G401.6 (cell line): ENCODE data around the gene ELOVL5.
"Not testable (repeated sequence)": the region's sequence is repeated elsewhere in the genome, so short reads cannot be mapped to it uniquely, and the experiment has no call there.

Experiments
- FAIRE-seq: peaks from 2 replicates; lab custom pipeline; 2012; peaks lifted over from hg19 to GRCh38; lab: Jason Lieb, UNC

Gene ELOVL5

GRCh38 chr6:53348371-53349208, at the start of gene ELOVL5:
TSS of gene ELOVL5 (minus strand) at chr6:53348950. CDS start at chr6:53295699, 53,251 bp downstream.
- peak; percentile 94 for FAIRE-seq

DNA sequence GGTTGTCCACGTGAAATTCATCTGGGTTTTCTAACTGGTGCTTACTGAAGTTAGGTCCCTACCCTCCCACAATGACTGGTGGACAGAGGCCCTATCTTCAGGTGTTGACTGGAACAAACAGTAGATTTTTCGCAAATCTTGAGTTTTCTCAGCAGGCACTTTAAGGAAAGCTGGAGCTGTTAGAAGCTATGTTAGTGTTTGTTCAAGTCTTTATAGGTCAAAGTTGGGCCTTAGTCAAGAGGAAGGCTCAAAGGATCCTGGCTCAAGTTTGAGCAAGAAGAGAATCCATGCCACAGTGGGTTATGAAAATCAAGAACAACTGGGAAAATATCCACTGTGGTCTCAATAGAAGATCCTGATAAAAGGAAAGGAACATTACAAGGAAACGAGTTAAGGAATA, 48.5 kb upstream of the ELOVL5 start:
- no peak for FAIRE-seq

DNA sequence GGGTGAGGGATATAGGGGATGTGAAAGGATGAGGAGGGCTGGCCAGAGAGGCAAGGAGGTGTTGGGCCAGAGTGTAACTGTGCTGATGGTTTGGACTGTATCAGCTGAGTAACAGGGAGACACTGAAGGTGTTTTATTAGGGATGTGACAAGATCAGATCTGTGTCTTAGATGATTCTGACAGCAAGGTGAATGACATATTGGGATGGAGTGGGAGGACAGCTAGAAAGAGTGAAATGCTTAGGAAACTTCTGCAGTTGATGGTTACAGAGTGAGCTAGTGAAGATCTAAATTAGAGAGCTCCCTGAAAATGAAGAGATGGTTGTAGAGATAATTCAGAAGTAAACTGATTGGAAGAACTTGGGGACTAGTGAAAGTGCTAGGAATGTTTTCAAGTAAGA, 47.2 kb upstream of the ELOVL5 start:
- FAIRE-seq, result no peak

DNA sequence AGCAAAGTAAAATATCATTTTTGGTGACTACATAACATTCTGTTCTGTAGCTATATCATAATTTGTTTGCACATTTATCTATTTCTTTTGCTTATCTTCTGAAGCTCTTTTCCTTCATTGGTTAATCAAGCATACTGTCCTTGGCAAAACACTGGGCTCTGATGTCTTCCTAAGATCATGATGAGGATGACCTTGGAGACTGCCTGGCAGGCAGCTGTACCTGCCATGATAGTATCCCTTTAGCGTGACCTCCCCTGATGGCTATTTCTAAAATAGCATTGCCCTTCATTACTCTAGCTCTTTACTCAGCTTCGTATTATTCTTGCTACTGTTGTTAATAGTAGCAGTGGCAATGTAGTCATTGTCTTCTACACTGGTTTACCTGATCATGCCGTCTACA, 46.0 kb upstream of the ELOVL5 start:
- FAIRE-seq, result no peak

DNA sequence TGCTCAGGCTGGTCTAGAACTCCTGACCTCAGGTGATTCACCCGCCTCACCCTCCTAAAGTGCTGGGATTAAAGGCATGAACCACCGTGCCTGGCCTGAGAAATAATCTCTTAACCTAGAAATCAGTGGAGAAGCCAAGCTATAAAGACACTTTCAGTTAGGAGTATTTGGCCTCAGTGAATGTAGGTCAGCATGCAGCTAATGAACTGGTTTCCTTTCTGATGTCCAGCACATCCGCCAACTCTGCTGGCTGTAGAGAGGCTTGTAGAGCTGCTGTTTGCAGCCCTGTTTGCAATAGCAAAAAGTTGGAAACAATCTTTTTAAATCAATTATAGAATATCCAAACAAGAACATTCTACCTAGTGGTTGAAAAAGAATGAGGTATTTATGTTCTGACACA, 42.4 kb upstream of the ELOVL5 start:
- FAIRE-seq, result no peak

DNA sequence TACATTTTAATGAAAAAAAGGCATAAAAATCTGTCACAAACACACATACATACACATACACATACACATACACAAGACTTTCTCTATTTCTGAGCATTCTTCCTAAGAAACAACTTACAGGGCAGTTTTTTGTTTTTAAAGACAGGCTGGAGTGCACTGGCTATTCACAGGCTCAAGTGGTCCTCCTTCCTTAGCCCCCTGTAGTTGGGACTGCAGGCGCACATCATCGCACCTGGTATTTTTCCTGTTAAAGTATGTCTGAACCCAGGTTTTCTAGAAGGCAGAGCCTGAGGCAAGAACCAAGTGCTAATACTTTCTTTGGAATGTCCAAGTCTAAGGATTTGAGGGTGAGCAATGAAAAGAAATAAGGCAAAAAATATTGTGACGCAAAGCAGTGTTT, 41.3 kb upstream of the ELOVL5 start:
- no peak for FAIRE-seq

DNA sequence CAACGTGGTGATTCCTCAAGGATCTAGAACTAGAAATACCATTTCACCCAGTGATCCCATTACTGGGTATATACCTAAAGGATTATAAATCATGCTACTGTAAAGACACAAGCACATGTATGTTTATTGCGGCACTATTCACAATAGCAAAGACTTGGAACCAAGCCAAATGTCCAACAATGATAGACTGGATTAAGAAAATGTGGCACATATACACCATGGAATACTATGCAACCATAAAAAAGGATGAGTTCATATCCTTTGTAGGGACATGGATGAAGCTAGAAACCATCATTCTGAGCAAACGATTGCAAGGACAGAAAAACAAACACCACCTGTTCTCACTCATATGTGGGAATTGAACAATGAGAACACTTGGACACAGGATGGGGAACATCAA, 39.9 kb upstream of the ELOVL5 start:
- not testable (repeated sequence) for FAIRE-seq

DNA sequence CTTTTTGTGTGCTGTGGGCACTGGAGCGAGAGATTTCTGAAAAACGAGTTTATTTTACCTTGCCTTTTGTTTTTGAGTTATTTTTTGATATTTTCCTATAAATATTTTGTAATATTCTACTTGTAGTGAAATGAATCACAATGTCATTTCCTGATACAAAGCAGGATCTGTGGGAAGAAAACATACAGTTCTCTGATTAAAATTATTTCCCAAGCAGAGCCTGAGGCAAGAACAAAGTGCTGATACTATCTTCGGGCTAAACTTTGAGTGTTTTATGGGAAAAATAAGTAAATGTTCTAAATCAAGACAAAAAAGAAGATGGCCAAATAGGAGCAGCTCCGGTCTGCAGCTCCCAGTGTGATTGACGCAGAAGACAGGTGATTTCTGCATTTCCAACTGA, 33.7 kb upstream of the ELOVL5 start:
- FAIRE-seq, result no peak

DNA sequence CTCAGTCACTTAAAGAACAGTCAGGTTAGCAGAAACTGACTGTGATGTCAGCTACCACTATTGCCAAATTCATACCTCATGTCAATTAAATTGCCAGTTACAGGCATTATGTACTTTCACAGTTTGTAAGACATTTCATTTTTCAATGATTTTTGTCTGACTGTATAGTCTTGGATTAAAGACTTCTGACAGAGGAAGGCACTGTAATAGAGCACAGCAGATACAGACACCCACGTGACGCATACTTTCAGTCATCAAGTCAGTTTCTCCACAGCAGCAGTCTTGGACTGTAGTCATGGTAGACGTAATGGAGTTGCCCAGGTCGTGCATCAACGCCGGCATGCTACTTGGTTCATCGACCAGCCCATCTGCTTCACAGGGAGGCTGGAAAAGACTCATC, 29.5 kb upstream of the ELOVL5 start:
- FAIRE-seq, result no peak

DNA sequence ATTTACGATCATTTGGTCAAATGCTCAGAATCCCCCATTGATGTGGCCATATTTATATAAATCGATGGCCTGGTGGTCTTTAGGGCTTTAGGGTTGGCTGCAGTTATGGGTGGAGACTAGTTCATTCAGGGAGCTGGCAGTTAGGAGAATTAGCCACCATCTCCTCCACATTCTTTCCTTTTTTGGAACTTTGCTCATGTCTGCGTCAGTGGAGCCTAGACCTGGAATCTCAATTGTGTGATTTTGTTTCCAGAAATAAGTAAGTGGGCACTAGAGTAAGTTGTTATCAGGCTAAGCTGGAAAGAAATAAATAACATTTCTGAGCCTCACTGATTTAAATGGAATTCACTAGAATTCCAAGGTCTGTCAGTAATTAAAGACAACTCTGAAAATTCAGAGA, 29.0 kb upstream of the ELOVL5 start:
- FAIRE-seq, result no peak

DNA sequence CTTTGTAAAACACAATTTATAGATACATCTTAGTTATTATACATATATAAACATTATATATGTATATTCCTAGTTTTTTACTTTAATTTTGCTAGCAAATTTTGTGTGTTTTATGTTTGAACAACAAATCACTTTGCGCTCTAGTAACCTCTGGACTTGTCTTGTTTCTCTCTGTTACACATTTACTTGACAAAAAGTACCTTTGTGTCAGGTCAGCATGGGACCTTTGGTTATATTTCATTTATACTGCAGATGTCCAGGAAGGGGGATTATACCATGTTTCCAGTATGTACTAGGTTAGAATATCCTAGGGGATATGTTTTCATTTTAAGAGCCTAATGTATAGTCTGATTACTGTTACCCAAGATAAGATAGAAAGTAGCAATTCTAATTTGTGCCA, 28.5 kb upstream of the ELOVL5 start:
- FAIRE-seq, result no peak

GRCh38 chr6:53376661-53377226, 28.0 kb upstream of the ELOVL5 start:
- no peak for FAIRE-seq

DNA sequence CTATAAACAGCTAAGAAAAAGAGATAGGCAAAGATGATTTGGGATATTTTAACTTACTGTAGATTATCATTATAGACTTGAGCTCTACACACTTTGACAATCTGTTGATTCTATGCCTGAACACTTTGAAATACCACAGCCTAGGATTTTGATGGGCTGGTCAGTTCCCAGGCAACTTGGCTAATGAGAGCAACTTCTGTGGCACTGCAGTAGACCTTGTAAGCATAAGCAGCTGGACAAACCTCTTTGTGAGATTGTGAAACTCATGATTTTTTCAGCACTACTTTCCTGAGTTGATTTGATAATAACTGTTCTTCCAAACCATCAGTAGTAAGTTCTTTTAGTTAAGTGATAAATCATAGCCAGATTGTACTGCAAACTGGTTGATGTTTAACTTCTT, 27.1 kb upstream of the ELOVL5 start:
- no peak for FAIRE-seq

DNA sequence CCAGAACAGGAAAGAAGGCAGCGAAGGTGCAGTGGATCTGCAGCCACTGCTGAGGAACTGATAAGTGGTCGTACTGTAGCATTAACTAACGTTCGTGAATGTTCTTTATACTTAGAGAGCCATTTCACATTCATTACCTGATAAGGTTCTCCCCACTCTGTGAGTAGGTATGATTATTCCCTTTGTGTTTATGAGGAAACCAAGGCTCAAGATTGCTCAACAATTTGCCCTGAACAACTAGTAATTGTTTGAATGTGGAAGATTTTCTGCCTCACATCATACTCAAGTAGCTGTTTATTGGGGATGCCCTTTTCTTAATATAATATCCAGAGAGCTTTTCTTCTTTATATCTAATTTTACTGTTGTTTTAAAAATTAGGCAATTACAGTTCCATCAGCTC, 24.9 kb upstream of the ELOVL5 start:
- no peak for FAIRE-seq

DNA sequence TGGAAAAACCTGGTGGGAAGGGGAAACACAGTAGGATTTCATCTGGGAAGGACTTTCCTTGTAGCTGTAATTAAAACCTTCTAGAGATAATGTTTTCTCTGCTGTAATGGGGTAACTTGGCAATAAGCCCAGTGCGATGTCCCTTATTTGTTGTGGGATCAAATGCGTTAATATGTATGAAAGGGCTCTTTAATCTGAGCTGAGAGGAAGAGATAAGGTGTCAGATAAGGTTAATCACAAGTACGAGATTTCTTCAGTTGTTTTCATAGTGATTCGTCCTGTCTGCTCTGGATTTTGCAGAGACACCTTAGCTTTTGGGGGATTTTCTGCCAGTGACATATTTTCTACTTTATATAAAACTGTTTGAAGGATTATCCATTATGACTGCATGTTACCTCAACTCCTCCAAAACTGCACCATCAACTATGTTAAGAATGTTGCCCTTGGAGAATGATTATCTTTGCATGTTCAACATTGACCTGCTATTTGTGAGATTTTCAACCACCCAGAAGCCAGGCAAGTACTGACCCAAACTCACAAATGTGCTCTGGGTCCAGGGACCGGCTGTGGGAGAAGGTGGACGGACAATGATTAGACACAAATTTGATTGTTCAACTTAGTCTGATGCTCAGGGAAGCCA, 21.2 kb upstream of the ELOVL5 start:
- no peak for FAIRE-seq

- FAIRE-seq, result no peak
These were observed 20.3 kb upstream of the ELOVL5 start for GRCh38 chr6:53369051-53369450.

DNA sequence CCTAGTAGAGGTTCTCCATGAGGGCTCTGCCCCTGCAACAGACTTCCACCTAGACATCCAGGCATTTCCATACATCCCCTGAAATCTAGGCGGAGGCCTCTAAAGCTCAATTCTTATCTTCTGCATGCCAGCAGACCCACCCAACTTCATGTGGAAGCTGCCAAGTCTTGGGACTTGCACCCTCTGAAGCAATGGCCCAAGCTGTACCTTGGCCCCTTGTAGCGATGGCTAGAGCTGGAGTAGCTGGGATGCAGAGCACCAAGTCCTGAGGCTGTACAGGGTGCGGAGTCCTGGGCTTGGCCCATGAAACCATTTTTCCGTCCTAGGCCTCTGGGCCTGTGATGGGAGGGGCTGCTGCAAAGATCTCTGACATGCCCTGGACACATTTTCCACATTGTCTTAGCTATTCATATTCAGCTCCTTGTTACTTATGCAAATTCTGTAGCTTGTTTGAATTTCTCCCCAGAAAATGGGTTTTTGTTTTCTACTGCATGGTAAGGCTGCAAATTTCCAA, 17.4 kb upstream of the ELOVL5 start:
- FAIRE-seq, result no peak

DNA sequence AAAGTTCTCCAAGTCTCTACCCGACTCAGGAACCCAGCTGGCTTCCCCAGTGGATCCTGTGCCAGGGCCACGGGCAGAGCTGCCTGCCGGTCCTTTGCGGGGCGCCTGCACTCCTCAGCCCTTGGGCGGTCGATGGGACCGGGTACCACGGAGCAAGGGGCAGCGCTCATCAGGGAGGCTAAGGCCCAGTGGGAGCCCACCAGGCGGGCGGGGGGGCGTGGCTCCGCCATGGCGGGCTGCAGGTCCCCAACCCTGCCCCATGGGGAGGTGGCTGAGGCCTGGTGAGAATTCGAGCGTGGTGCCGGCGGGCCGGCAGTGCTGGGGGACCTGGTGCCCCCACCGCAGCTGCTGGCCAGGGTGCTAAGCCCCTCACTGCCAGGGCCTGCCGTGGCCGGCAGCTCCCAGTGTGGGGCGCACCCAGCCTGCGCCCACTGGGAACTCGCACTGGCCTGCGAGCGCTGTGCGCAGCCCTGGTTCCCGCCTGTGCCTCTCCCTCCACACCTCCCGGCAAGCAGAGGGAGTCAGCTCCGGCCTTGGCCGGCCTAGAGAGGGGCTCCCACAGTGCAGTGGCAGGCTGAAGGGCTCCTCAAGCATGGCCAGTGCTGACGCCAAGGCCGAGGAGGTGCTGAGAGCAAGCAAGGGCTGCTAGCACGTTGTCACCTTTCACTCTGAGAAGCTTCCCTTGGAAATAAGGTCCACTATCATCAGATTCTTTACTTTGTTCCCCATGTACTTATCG, 14.8 kb upstream of the ELOVL5 start:
- FAIRE-seq, result no peak

- FAIRE-seq, result no peak
These were observed 12.8 kb upstream of the ELOVL5 start for GRCh38 chr6:53361549-53362031.

DNA sequence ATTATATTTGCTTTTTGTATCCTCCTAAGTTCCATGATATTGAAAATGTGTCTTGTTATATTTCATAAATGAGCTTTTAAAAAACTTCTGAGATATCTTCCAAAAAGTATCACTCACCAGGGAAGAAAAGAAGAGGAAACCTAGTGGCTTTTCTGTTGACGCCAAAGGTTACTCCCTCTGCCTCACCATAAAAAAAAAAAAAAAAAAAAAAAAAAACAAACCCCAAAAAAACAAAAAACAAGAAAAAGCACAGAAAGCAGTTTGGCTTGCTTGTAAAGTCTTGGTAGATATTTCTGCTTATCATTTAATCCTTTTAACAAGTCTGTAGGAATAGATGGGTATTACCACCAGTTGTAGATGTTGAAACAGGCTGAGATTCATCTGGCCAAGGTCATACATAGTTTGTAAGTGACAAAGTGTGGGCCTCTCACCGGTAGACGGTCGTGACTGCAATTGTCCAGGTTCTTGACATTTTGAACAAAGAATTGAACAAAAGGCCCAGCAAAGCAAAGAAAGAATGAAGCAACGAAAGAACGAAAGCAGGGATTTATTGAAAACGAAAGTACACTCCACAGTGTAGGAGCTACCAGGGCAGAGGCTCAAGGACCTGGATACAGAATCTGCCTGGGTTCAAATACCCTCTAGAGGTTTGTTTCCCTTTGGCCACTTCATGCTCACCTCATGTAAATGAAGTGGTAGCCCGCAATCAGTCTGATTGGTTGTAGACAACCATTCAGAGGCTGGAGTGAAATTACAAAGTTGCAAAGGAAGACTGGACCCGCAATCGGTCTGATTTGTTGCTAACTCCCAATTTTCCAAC, 11.6 kb upstream of the ELOVL5 start:
- no peak for FAIRE-seq

DNA sequence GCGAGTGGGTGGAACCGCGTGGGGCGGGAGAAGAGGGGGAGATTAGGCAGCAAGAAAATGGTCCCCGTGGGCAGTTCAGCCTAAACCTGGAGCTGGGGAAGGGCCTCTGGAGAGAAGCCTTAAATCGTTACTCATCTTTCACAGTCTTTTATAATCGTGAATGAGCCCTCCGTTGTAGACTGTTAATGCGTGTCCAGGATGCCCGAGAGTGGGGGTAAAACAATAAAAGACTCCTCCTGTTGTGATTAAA, 11.0 kb upstream of the ELOVL5 start:
- FAIRE-seq, result no peak
